Heart right ventricle (tissue), 16 donors: Measurements from ENCODE around the gene TRIM72. TPM values are rescaled to one million over a fixed set of nuclear protein-coding genes. Genes with fewer than 3 reads are reported as not detected.

Experiments used
- ATAC-seq, 8 donors: fragments of 200-7000 bp; cut with Tn5 transposase; one replicate each; pipeline ENCODE4 v1.9.1; 2020; ENCODE audit warnings: mild to moderate bottlenecking in 8 of 8, moderate library complexity in 8 of 8, moderate number of reproducible peaks in 1 of 8
- DNase-seq, 2 donors: peaks; one replicate each; pipeline ENCODE4 v3.0.0-alpha.2; 2020
- H3K27ac ChIP-seq, 10 donors: fragments of 200-600 bp; sonication (generic) in 2 of 10; one replicate each; pipeline versions ENCODE4 v1.5.0 to v1.8.0; 2020 to 2022; ENCODE audit warnings: mild to moderate bottlenecking in 3 of 10
- H3K27me3 ChIP-seq, 7 donors: fragments of 200-600 bp; one replicate each; pipeline ENCODE4 v1.8.0; 2021 to 2022; ENCODE audit warnings: mild to moderate bottlenecking in 2 of 7
- H3K36me3 ChIP-seq, 9 donors: fragments of 200-600 bp; sonication (generic) in 1 of 9; one replicate each; pipeline versions ENCODE4 v1.5.0 to v1.8.0; 2020 to 2022; ENCODE audit warnings: mild to moderate bottlenecking in 2 of 9
- H3K4me1 ChIP-seq, 9 donors: fragments of 200-600 bp; sonication (generic) in 1 of 9; one replicate each; pipeline versions ENCODE4 v1.5.0 to v1.8.0; 2020 to 2022; ENCODE audit warnings: mild to moderate bottlenecking in 4 of 9
- H3K4me3 ChIP-seq, 10 donors: fragments of 200-600 bp; sonication (generic) in 2 of 10; one replicate each; pipeline versions ENCODE4 v1.5.0 to v1.8.0; 2020 to 2022; ENCODE audit warnings: mild to moderate bottlenecking in 7 of 10, moderate library complexity in 2 of 10
- H3K9me3 ChIP-seq, 11 donors: fragments of 200-600 bp in 10 of 11; sonication (generic) in 2 of 11; one replicate each; pipeline versions ENCODE4 v1.5.0 to v1.8.0; 2013 to 2022; ENCODE audit warnings: mild to moderate bottlenecking in 2 of 11, control low read depth in 1 of 11, moderate library complexity in 1 of 11
- CTCF ChIP-seq, 9 donors: fragments of 200-600 bp; sonication (generic) in 2 of 9; IDR thresholded peaks; one replicate each; pipeline versions ENCODE4 v1.5.0 to v1.8.0; 2021 to 2022; ENCODE audit warnings: antibody characterized with exemption in 9 of 9, mild to moderate bottlenecking in 5 of 9, moderate library complexity in 1 of 9
- WGBS, 2 donors: extraction: QIAGEN DNeasy Blood & Tissue Kit; methylation state at CpG; one replicate each; pipeline ENCODE4 v1.1.7; 2013; ENCODE audit warnings: inconsistent platforms in 1 of 2; 5-methylcytosine and 5-hydroxymethylcytosine counted together
- intact Hi-C, 10 donors: fragments of 100-400 bp; cut with DNase I; formaldehyde crosslinking; loops; one replicate each; pipeline versions ENCODE4 v1.11.1 to v1.14.2; 2022
- polyA plus RNA-seq, 2 donors: library from polyadenylated mRNA; stranded (reverse); fragments of 200-250 nt; gene quantifications; one replicate each; pipeline ENCODE4 v1.2.3, GENCODE V29; 2013
- total RNA-seq, 10 donors: library from RNA; stranded (reverse); fragmentation: NEBNext Ultra II Directional in 3 of 10; extraction: Animal tissue kit (Norgen Biotek cat#: 25700) in 3 of 10; gene quantifications; one replicate each; pipeline versions ENCODE4 v1.2.1 to v1.2.4, GENCODE V29; 2021 to 2023
- donor health status: Arrhythmogenic right ventricular cardiomyopathy.
- donor health status: ischemic (EF 13 %, LVEDD 7.1; RV severe dilation, severe dysfunction).
- donor health status: healthy with polysubstance abuse.
- donor health status: DM: no; HTN: yes; CAD: no.
- donor health status: DM: no; HTN: no; CAD: no.
- donor health status: ischemic (EF 25% LVEDD 6.9; RV normal size, moderate dysfunction).
- donor health status: ischemic (EF 25% LVEDD 5.7; RV mildly dilated, moderate dysfunction).
- donor health status: healthy.
- donor health status: DM: yes; HTN: yes; CAD: no.
- donor health status: Ischemic cardiomyopathy.
- donor health status: ischemic (EF 35%, LVEDD 5.7; RV mildly dilated, moderate dysfunction).
- donor health status: nonischemic (EF 11% LVEDD 7.7; RV severe dilation, severe dysfunction).
- donor health status: DM: yes; HTN: yes; CAD: no.
- donor health status: PGD.
- donor health status: ischemic (EF 29% LVEDD 5.4; RV normal size, mild dysfunction).
- donor health status: nonischemic (EF 23%, LVEDD 6.1; RV moderate dilation, normal function).

TRIM72 gene
- total and polyA plus RNA-seq, 12 donors = 0.51 to 4.8 (median 1.1) TPM

- Histone ChIP-seq H3K27me3 (no peaks in the 10 kb centered on the region), H3K4me1 (peaks cover 0 to 23% (median 0%) of the 10 kb centered on the region in 9 donors), H3K27ac (no peak overlapping the region), H3K36me3 (peaks cover 7 to 100% (median 90%) of the 10 kb centered on the region in 9 donors), H3K9me3 (no peaks in the 10 kb centered on the region), H3K4me3 (no peak overlapping the region)
- ATAC-seq (no peak), DNase-seq (no peak)
- TF ChIP-seq CTCF (IDR thresholded peaks at IDR 0.05) = no peak
- 90 to 93% methylated on average over 17 of the region's 17 CpGs for WGBS, 2 donors
- intact Hi-C loops = no loop called here
Measured at GRCh38 chr16:31190818-31191444, 23.0 kb upstream of the TRIM72 start.

GRCh38 chr16:31191697-31192428 lies 22.1 kb upstream of the TRIM72 start:
- intact Hi-C loops = no loop called here
- Histone ChIP-seq H3K27ac (no peak overlapping the region), H3K36me3 (peaks cover 2 to 100% (median 81%) of the 10 kb centered on the region in 9 donors), H3K27me3 (no peaks in the 10 kb centered on the region), H3K9me3 (no peaks in the 10 kb centered on the region), H3K4me1 (peaks cover 0 to 13% (median 0%) of the 10 kb centered on the region in 9 donors), H3K4me3 (no peak overlapping the region)
- WGBS, 2 donors = 74 to 82% methylated on average over 5 of the region's 5 CpGs
- ATAC-seq (no peak), DNase-seq (no peak)
- TF ChIP-seq CTCF (IDR thresholded peaks at IDR 0.05) = no peak

- ATAC-seq (no peak), DNase-seq (no peak)
- H3K9me3 ChIP-seq = no peaks in the 10 kb centered on the region
- 91 to 93% methylated on average over 16 of the region's 16 CpGs for WGBS, 2 donors
- H3K27me3 ChIP-seq = no peaks in the 10 kb centered on the region
- peaks cover 0 to 5% (median 0%) of the 10 kb centered on the region in 9 donors for H3K4me1 ChIP-seq
- no peak for TF ChIP-seq CTCF (IDR thresholded peaks at IDR 0.05)
- intact Hi-C loops = no loop called here
- H3K36me3 ChIP-seq = peaks cover 0 to 99% (median 70%) of the 10 kb centered on the region in 9 donors
- no peak overlapping the region for H3K4me3 ChIP-seq
- H3K27ac ChIP-seq = no peak overlapping the region
Measured at GRCh38 chr16:31192856-31193642, 20.9 kb upstream of the TRIM72 start.

GRCh38 chr16:31193874-31194273 lies 20.0 kb upstream of the TRIM72 start:
- TF ChIP-seq CTCF (IDR thresholded peaks at IDR 0.05) = no peak
- DNase-seq (no peak), ATAC-seq (no peak)
- WGBS, 2 donors = 89 to 92% methylated on average over 2 of the region's 2 CpGs
- intact Hi-C loops = no loop called here
- no peak overlapping the region for H3K4me3 ChIP-seq
- H3K27me3 ChIP-seq = no peaks in the 10 kb centered on the region
- peaks cover 0 to 10% (median 0%) of the 10 kb centered on the region in 9 donors for H3K4me1 ChIP-seq
- no peaks in the 10 kb centered on the region for H3K9me3 ChIP-seq
- peaks cover 0 to 99% (median 63%) of the 10 kb centered on the region in 9 donors for H3K36me3 ChIP-seq
- no peak overlapping the region for H3K27ac ChIP-seq
